ENCODE data around the gene CORO6.

The CORO6 gene

GRCh38 chr17:29591737-29592608 is 30.7 kb downstream of the CORO6 start:
- DNase-seq (ENCODE audit: extremely low read depth in 1 of 2, low read depth in 1 of 2), result peak in 1 of 2 donors; percentile 61

GRCh38 chr17:29591146-29591736 is 31.5 kb downstream of the CORO6 start:
- DNase-seq (ENCODE audit: extremely low read depth in 1 of 2, low read depth in 1 of 2), result no peak

GRCh38 chr17:29590411-29591145 is 32.1 kb downstream of the CORO6 start:
- no peak for DNase-seq (ENCODE audit: extremely low read depth in 1 of 2, low read depth in 1 of 2)

GRCh38 chr17:29589524-29590410 is 32.9 kb downstream of the CORO6 start, which contains the start of gene GIT1:
Gene GIT1 (minus strand): TSS chr17:29589648. CDS start chr17:29589378, 270 bp downstream.
- DNase-seq (ENCODE audit: extremely low read depth in 1 of 2, low read depth in 1 of 2), result peak in 1 of 2 donors; percentile 77

GRCh38 chr17:29588562-29589411 is 33.9 kb downstream of the CORO6 start:
- DNase-seq (ENCODE audit: extremely low read depth in 1 of 2, low read depth in 1 of 2), result no peak

GRCh38 chr17:29588017-29588561 is 34.6 kb downstream of the CORO6 start:
- no peak for DNase-seq (ENCODE audit: extremely low read depth in 1 of 2, low read depth in 1 of 2)

GRCh38 chr17:29587591-29587990 is 35.1 kb downstream of the CORO6 start:
- DNase-seq (ENCODE audit: extremely low read depth in 1 of 2, low read depth in 1 of 2), result no peak

- DNase-seq (ENCODE audit: extremely low read depth in 1 of 2, low read depth in 1 of 2), result no peak
Observed at GRCh38 chr17:29586676-29587469, 35.8 kb downstream of the CORO6 start.

GRCh38 chr17:29585080-29585751 is 37.5 kb downstream of the CORO6 start:
- no peak for DNase-seq (ENCODE audit: extremely low read depth in 1 of 2, low read depth in 1 of 2)

GRCh38 chr17:29584452-29585079 is 38.1 kb downstream of the CORO6 start:
- DNase-seq (ENCODE audit: extremely low read depth in 1 of 2, low read depth in 1 of 2), result no peak

GRCh38 chr17:29583324-29584248 is 39.1 kb downstream of the CORO6 start:
- DNase-seq (ENCODE audit: extremely low read depth in 1 of 2, low read depth in 1 of 2), result no peak

GRCh38 chr17:29582772-29583171 is 39.9 kb downstream of the CORO6 start:
- DNase-seq (ENCODE audit: extremely low read depth in 1 of 2, low read depth in 1 of 2), result no peak

GRCh38 chr17:29582254-29582765 is 40.4 kb downstream of the CORO6 start:
- DNase-seq (ENCODE audit: extremely low read depth in 1 of 2, low read depth in 1 of 2), result no peak

- no peak for DNase-seq (ENCODE audit: extremely low read depth in 1 of 2, low read depth in 1 of 2)
Observed at GRCh38 chr17:29581583-29582253, 41.0 kb downstream of the CORO6 start.

- peak; percentile 76 to 82 for DNase-seq (ENCODE audit: extremely low read depth in 1 of 2, low read depth in 1 of 2)
Observed at GRCh38 chr17:29579866-29580771, 42.6 kb downstream of the CORO6 start.
